ENCODE data around the gene GABRG2.
"Not testable (repeated sequence)": the region's sequence is repeated elsewhere in the genome, so short reads cannot be mapped to it uniquely, and the experiment has no call there.

Gene GABRG2

DNA sequence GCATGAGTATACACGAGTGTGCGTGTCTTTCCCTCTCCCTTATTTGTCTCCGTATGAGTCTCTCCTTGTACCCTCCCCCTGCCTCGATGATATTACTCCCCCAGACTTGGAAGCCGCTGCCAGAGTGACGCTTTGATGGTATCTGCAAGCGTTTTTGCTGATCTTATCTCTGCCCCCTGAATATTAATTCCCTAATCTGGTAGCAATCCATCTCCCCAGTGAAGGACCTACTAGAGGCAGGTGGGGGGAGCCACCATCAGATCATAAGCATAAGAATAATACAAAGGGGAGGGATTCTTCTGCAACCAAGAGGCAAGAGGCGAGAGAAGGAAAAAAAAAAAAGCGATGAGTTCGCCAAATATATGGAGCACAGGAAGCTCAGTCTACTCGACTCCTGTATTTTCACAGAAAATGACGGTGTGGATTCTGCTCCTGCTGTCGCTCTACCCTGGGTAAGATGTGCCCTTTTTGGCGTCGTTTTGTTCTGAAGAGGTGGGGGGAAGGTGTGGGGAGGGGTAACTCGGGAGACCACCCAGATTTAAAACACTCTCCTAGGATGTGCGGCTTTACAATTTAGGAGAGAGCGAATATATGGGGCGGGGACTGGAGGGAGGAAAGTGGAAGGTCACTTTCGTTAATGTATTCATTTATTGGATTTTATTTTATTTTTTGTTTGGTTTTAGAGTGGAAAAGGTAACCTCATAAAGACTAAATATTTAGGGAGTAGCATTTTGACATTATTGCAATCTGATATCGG lies at the start of gene GABRG2:
Gene GABRG2, plus strand, starts transcription at position 119 of the 757 bp plus-strand sequence. Its CDS starts 227 bp downstream, at position 346.
- DNase-seq (ENCODE audit: extremely low read depth, low read depth): no peak
- TF ChIP-seq, protein P1, sequence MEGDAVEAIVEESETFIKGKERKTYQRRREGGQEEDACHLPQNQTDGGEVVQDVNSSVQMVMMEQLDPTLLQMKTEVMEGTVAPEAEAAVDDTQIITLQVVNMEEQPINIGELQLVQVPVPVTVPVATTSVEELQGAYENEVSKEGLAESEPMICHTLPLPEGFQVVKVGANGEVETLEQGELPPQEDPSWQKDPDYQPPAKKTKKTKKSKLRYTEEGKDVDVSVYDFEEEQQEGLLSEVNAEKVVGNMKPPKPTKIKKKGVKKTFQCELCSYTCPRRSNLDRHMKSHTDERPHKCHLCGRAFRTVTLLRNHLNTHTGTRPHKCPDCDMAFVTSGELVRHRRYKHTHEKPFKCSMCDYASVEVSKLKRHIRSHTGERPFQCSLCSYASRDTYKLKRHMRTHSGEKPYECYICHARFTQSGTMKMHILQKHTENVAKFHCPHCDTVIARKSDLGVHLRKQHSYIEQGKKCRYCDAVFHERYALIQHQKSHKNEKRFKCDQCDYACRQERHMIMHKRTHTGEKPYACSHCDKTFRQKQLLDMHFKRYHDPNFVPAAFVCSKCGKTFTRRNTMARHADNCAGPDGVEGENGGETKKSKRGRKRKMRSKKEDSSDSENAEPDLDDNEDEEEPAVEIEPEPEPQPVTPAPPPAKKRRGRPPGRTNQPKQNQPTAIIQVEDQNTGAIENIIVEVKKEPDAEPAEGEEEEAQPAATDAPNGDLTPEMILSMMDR (IDR thresholded peaks at IDR 0.05; ENCODE audit: low read depth, low read length): no peak

DNA sequence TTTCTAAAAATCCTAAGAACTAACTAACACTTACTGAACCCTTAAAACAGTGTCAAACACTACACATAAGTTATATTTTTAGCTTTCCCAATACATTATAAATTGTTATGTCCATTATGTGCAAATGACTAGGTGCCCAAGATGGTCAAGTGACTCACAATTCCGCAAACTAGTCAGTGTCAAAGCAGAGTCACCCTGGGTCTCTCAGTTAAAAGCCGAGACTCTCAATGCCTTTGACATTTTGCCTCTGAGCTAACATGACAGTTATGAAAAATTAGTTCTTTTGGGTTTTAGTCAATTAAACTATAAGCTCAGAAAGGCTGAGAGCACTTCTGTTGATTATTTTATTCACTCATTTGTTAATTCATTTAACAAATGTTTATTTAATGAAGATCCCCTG lies 42.3 kb upstream of the GABRG2 start:
- DNase-seq (ENCODE audit: extremely low read depth, low read depth): no peak
- TF ChIP-seq, protein P1 (IDR thresholded peaks at IDR 0.05; ENCODE audit: low read depth, low read length): no peak

DNA sequence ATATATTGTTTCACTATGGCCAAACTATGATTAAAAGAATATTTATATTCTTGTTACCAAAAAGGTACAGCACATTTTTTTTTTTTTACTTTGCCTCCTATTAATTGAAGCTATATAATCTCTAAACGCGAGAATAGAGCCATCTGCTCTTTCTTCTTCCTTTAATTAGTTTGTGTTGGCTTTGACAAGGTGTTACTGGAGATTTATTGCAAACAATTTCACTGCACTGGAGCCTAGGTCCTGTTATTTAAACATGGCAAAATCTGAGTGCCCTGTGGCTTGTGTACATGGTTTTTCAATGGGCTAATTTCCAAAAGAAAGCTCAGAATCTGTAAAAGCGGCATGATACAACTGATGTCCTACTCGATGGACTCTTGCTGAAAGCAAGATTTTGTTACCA lies 40.8 kb upstream of the GABRG2 start:
- no peak for DNase-seq (ENCODE audit: extremely low read depth, low read depth)
- TF ChIP-seq, protein P1 (IDR thresholded peaks at IDR 0.05; ENCODE audit: low read depth, low read length): no peak

DNA sequence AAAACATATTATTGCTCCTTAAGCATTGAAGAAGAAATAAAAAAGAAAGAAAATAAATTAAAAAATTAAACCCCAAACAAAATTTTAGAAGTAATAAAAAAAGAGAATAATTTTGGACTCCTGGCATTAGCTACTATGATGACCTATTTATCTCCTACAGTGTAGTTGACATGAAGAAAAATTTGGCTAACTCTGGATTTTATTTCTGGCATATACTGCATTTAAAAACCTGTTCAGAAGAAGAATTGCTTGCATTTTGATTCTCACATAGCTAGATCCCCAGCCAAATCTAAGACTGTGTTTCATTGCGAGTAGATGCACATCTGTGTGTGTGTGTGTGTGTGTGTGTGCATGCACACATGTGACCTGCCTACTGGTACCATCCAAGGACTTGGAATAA lies 30.1 kb upstream of the GABRG2 start:
- TF ChIP-seq, protein P1 (IDR thresholded peaks at IDR 0.05; ENCODE audit: low read depth, low read length): no peak
- DNase-seq (ENCODE audit: extremely low read depth, low read depth): no peak

DNA sequence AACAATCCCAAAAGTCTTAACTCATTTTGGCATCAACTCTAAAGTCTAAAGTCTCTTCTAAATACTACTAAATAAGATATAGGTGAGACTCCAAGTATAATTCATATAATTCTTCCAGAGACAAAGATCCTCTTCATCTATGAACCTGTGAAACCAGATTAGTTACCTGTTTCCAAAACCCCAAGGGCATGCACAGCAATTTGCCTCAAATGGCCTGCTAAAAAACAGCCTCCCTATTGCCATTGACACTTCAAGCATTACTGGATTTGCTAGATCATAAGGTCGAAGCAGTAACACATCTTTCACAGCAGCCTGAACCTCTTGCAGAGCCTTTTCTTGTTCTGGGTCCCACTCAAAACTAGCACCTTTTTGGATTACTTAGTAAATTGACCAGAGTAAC lies 20.3 kb upstream of the GABRG2 start:
- TF ChIP-seq, protein P1 (IDR thresholded peaks at IDR 0.05; ENCODE audit: low read depth, low read length): no peak
- DNase-seq (ENCODE audit: extremely low read depth, low read depth): no peak

DNA sequence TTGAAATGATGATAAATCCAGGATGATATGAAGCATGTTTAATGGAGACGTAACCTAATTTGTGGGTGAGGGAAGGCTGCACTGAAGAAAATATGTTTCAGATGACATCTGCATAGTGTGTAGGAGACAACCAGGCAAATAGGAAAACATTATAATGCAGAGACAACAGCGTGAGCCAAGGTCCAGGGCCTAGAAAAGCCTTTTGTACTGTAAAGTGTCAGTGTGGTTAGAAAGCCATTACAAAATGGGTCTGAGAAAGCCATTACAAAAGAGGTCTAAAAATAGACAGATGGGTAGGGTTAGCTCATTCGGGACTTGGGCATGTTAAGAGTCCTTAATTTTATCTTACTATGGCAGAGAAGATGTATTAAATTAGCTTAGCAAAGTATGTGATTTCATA lies 14.9 kb upstream of the GABRG2 start:
- DNase-seq (ENCODE audit: extremely low read depth, low read depth): no peak
- TF ChIP-seq, protein P1 (IDR thresholded peaks at IDR 0.05; ENCODE audit: low read depth, low read length): no peak

DNA sequence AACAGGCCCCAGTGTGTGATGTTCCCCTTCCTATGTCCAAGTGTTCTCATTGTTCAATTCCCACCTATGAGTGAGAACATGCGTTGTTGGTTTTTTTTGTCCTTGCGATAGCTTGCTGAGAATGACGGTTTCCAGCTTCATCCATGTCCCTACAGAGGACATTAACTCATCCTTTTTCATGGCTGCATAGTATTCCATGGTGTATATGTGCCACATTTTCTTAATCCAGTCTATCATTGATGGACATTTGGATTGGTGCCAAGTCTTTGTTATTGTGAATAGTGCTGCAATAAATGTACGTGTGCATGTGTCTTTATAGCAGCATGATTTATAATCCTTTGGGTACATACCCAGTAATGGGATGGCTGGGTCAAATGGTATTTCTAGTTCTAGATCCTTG lies 12.5 kb upstream of the GABRG2 start:
- not testable (repeated sequence) for DNase-seq (ENCODE audit: extremely low read depth, low read depth)

DNA sequence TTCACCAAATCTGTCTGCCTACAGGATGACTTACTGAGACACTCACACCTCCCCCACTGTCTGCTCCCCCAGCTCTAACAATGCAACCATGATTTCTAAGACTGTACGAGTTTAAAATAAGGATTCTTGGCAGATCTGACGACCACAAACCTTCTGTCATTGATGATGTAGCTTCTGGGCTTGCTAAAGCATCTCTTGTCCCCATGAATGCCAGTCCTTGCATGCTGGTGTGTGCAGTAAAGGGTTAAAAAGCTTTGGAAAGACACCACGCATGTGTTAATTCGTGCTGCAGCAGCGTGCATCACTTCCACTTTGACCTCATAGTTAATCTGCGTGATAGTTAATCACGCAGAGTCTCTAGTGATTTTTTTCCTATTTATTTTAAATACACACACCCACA lies 411 bp upstream of the GABRG2 start:
- TF ChIP-seq, protein P1 (IDR thresholded peaks at IDR 0.05; ENCODE audit: low read depth, low read length): no peak
- DNase-seq (ENCODE audit: extremely low read depth, low read depth): no peak
